OCI-M2 (cell line): ENCODE results near the gene RAPGEF5.

Experiments
- DNase-seq: peaks from one replicate; lab custom pipeline; 2025; ENCODE audit not compliant: unreplicated experiment; lab: John Stamatoyannopoulos, UW

Gene RAPGEF5

GRCh38 chr7:22317632-22318031 is 39.3 kb downstream of the RAPGEF5 start:
- DNase-seq: no peak

GRCh38 chr7:22316914-22317313 is 40.0 kb downstream of the RAPGEF5 start:
- no peak for DNase-seq

GRCh38 chr7:22307816-22308215 is 49.1 kb downstream of the RAPGEF5 start:
- DNase-seq: no peak

GRCh38 chr7:22305706-22306105 is 51.2 kb downstream of the RAPGEF5 start:
- DNase-seq: no peak

- no peak for DNase-seq
Measured at GRCh38 chr7:22302951-22303423, 54.0 kb downstream of the RAPGEF5 start.

- no peak for DNase-seq
Measured at GRCh38 chr7:22302193-22302592, 54.8 kb downstream of the RAPGEF5 start.

- no peak for DNase-seq
Measured at GRCh38 chr7:22301790-22302189, 55.2 kb downstream of the RAPGEF5 start.

- no peak for DNase-seq
Measured at GRCh38 chr7:22300839-22301238, 56.1 kb downstream of the RAPGEF5 start.

- no peak for DNase-seq
Measured at GRCh38 chr7:22296916-22297315, 60.0 kb downstream of the RAPGEF5 start.

- DNase-seq: no peak
Measured at GRCh38 chr7:22296265-22296566, 60.7 kb downstream of the RAPGEF5 start.

GRCh38 chr7:22295402-22296264 is 61.3 kb downstream of the RAPGEF5 start:
- DNase-seq: no peak

GRCh38 chr7:22292531-22292930 is 64.4 kb downstream of the RAPGEF5 start:
- DNase-seq: no peak

GRCh38 chr7:22291977-22292376 is 65.0 kb downstream of the RAPGEF5 start:
- DNase-seq: no peak

GRCh38 chr7:22288202-22288601 is 68.8 kb downstream of the RAPGEF5 start:
- no peak for DNase-seq

GRCh38 chr7:22287412-22287811 is 69.5 kb downstream of the RAPGEF5 start:
- no peak for DNase-seq

GRCh38 chr7:22286436-22286835 is 70.5 kb downstream of the RAPGEF5 start:
- no peak for DNase-seq

- DNase-seq: no peak
Measured at GRCh38 chr7:22281481-22281880, 75.5 kb downstream of the RAPGEF5 start.

GRCh38 chr7:22280031-22280430 is 76.9 kb downstream of the RAPGEF5 start:
- DNase-seq: no peak

- no peak for DNase-seq
Measured at GRCh38 chr7:22278660-22279059, 78.3 kb downstream of the RAPGEF5 start.

GRCh38 chr7:22277375-22277774 is 79.6 kb downstream of the RAPGEF5 start:
- DNase-seq: no peak

GRCh38 chr7:22275661-22276060 is 81.3 kb downstream of the RAPGEF5 start:
- DNase-seq: no peak

GRCh38 chr7:22271311-22271710 is 85.6 kb downstream of the RAPGEF5 start:
- DNase-seq: no peak

- no peak for DNase-seq
Measured at GRCh38 chr7:22270371-22270770, 86.6 kb downstream of the RAPGEF5 start.
